ENCODE results near the gene CACNB1.

- TF ChIP-seq CTCF (IDR thresholded peaks at IDR 0.05) (no peak), POLR2A (IDR thresholded peaks at IDR 0.05) (no peak), POLR2AphosphoS5 (IDR thresholded peaks at IDR 0.05) (no peak), EP300 (IDR thresholded peaks at IDR 0.05) (no peak)
These were observed 13.7 kb downstream of the CACNB1 start for GRCh38 chr17:39183720-39184119.
